HG03064 (cell line): ENCODE measurements around the gene ARHGEF2.

ENCODE experiments used
- ATAC-seq: cut with Tn5 transposase; IDR thresholded peaks from one replicate; pipeline ENCODE4 v1.9.1; 2021; ENCODE audit warnings: low read depth; ENCODE audit not compliant: unreplicated experiment

ARHGEF2 gene

GRCh38 chr1:155973723-155974122, 4.6 kb downstream of the ARHGEF2 start:
- no peak for ATAC-seq

GRCh38 chr1:155971910-155972809, 6.2 kb downstream of the ARHGEF2 start:
- ATAC-seq: no peak

- peak; percentile 62 for ATAC-seq
Measured at GRCh38 chr1:155970531-155971167, 7.7 kb downstream of the ARHGEF2 start.

- ATAC-seq: no peak
Measured at GRCh38 chr1:155969377-155969791, 9.0 kb downstream of the ARHGEF2 start.

GRCh38 chr1:155968670-155969069, 9.7 kb downstream of the ARHGEF2 start:
- ATAC-seq: no peak

GRCh38 chr1:155968051-155968400, 10.3 kb downstream of the ARHGEF2 start:
- ATAC-seq: no peak

GRCh38 chr1:155967341-155968050, 10.9 kb downstream of the ARHGEF2 start:
- ATAC-seq: no peak

- no peak for ATAC-seq
Measured at GRCh38 chr1:155966750-155967149, 11.6 kb downstream of the ARHGEF2 start.

GRCh38 chr1:155966135-155966534, 12.2 kb downstream of the ARHGEF2 start:
- no peak for ATAC-seq

GRCh38 chr1:155964193-155964592, 14.2 kb downstream of the ARHGEF2 start:
- no peak for ATAC-seq

GRCh38 chr1:155962599-155963211, 15.6 kb downstream of the ARHGEF2 start:
- ATAC-seq: no peak

GRCh38 chr1:155961937-155962336, 16.4 kb downstream of the ARHGEF2 start:
- ATAC-seq: no peak

GRCh38 chr1:155960081-155960745, 18.1 kb downstream of the ARHGEF2 start:
- ATAC-seq: no peak

GRCh38 chr1:155957411-155957915, 20.9 kb downstream of the ARHGEF2 start:
- ATAC-seq: no peak

GRCh38 chr1:155954645-155955044, 23.7 kb downstream of the ARHGEF2 start:
- ATAC-seq: no peak

GRCh38 chr1:155952505-155952890, 25.8 kb downstream of the ARHGEF2 start:
- no peak for ATAC-seq

GRCh38 chr1:155951753-155952504, 26.4 kb downstream of the ARHGEF2 start:
- ATAC-seq: no peak

- ATAC-seq: no peak
Measured at GRCh38 chr1:155950829-155951228, 27.5 kb downstream of the ARHGEF2 start.

GRCh38 chr1:155947741-155948140, 30.6 kb downstream of the ARHGEF2 start:
- no peak for ATAC-seq
